D721Med (cell line): ENCODE measurements around the gene TSBP1.
"Not testable (repeated sequence)": the region's sequence is repeated elsewhere in the genome, so short reads cannot be mapped to it uniquely, and the experiment has no call there.

Source experiments
- DNase-seq: peaks from one replicate; pipeline ENCODE4 v3.0.0; 2011; ENCODE audit warnings: low spot score; ENCODE audit not compliant: insufficient read length
- FAIRE-seq: peaks from 2 replicates; lab custom pipeline; 2011; peaks lifted over from hg19 to GRCh38; lab: Jason Lieb, UNC
- CTCF ChIP-seq: IDR thresholded peaks from 2 replicates; pipeline ENCODE4 v1.5.1; 2012; ENCODE audit warnings: mild to moderate bottlenecking, control low read depth; ENCODE audit not compliant: insufficient read depth; ENCODE audit errors: missing control alignments

TSBP1 gene

GRCh38 chr6:32317541-32317940, 54.2 kb downstream of the TSBP1 start:
- no peak for TF ChIP-seq CTCF
- no peak for FAIRE-seq

GRCh38 chr6:32313964-32314363, 57.7 kb downstream of the TSBP1 start:
- no peak for TF ChIP-seq CTCF
- no peak for FAIRE-seq
- DNase-seq: no peak

More at GRCh38 chr6:32317541-32317940, 54.2 kb downstream of the TSBP1 start:
- DNase-seq: no peak

GRCh38 chr6:32298632-32299336, 72.9 kb downstream of the TSBP1 start:
- DNase-seq (no peak), FAIRE-seq (no peak)
- TF ChIP-seq CTCF: no peak

GRCh38 chr6:32294980-32295379, 76.7 kb downstream of the TSBP1 start:
- not testable (repeated sequence) for FAIRE-seq, DNase-seq

- DNase-seq (no peak), FAIRE-seq (no peak)
- TF ChIP-seq CTCF: no peak
Measured at GRCh38 chr6:32294566-32294965, 77.1 kb downstream of the TSBP1 start.

- FAIRE-seq (no peak), DNase-seq (no peak)
- TF ChIP-seq CTCF: no peak
Measured at GRCh38 chr6:32293695-32294094, 78.0 kb downstream of the TSBP1 start.

- FAIRE-seq (no peak), DNase-seq (no peak)
Measured at GRCh38 chr6:32291543-32291942, 80.2 kb downstream of the TSBP1 start.

More at GRCh38 chr6:32291543-32291942, 80.2 kb downstream of the TSBP1 start:
- no peak for TF ChIP-seq CTCF
